Neural progenitor cell (in vitro differentiated cells): ENCODE results near the gene C2orf68.

Source experiments
- EZH2 ChIP-seq: fragments of 200-600 bp; sonication (generic); IDR thresholded peaks from 2 replicates; pipeline ENCODE4 v1.6.1; 2017; ENCODE audit warnings: antibody characterized with exemption, mild to moderate bottlenecking, moderate library complexity
- EZH2phosphoT487 ChIP-seq: fragments of 200-600 bp; sonication (generic); IDR thresholded peaks from 2 replicates; pipeline ENCODE4 v1.6.1; 2017; ENCODE audit warnings: antibody characterized with exemption
- TF ChIP-seq, protein P1 (sequence below): fragments of 200-600 bp; sonication (generic); IDR thresholded peaks from 2 replicates; pipeline ENCODE4 v1.5.1; 2017; ENCODE audit warnings: antibody characterized with exemption, mild to moderate bottlenecking

DNA sequence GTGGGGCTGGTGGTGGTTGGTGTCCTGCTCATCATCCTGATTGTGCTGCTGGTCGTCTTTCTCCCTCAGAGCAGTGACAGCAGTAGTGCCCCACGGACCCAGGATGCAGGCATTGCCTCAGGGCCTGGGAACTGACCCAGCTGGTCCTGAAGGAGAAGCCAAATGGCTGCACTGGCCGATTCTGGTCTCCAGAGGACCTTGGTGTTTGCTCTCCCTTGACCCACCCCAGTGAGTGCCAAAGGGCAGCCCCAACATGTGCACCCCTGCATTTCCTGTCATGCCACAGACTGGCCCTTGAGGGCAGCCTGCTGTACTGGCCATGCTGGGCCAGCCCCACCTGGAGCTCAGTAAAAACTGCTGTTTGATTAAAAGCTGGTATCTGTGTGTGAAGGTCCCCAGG, 18.8 kb downstream of the C2orf68 start:
- TF ChIP-seq EZH2phosphoT487 = no peak
- TF ChIP-seq, protein P1, sequence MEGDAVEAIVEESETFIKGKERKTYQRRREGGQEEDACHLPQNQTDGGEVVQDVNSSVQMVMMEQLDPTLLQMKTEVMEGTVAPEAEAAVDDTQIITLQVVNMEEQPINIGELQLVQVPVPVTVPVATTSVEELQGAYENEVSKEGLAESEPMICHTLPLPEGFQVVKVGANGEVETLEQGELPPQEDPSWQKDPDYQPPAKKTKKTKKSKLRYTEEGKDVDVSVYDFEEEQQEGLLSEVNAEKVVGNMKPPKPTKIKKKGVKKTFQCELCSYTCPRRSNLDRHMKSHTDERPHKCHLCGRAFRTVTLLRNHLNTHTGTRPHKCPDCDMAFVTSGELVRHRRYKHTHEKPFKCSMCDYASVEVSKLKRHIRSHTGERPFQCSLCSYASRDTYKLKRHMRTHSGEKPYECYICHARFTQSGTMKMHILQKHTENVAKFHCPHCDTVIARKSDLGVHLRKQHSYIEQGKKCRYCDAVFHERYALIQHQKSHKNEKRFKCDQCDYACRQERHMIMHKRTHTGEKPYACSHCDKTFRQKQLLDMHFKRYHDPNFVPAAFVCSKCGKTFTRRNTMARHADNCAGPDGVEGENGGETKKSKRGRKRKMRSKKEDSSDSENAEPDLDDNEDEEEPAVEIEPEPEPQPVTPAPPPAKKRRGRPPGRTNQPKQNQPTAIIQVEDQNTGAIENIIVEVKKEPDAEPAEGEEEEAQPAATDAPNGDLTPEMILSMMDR = no peak
- no peak for TF ChIP-seq EZH2
